ENCODE data around the gene CKAP4. TPM values are rescaled to one million over a fixed set of nuclear protein-coding genes. Genes with fewer than 3 reads are reported as not detected.

The CKAP4 gene
- total RNA-seq, 1 experiment from 2014 or later: 8.1 TPM

GRCh38 chr12:106274575-106275121, 26.8 kb upstream of the CKAP4 start:
- no peak for DNase-seq (ENCODE audit: low spot score)

GRCh38 chr12:106274012-106274411, 26.2 kb upstream of the CKAP4 start:
- DNase-seq (ENCODE audit: low spot score): no peak

- no peak for DNase-seq (ENCODE audit: low spot score)
Measured at GRCh38 chr12:106273491-106273890, 25.7 kb upstream of the CKAP4 start.

- DNase-seq (ENCODE audit: low spot score): no peak
Measured at GRCh38 chr12:106271575-106272505, 24.0 kb upstream of the CKAP4 start.

- no peak for DNase-seq (ENCODE audit: low spot score)
Measured at GRCh38 chr12:106269150-106269771, 21.4 kb upstream of the CKAP4 start.

- no peak for DNase-seq (ENCODE audit: low spot score)
Measured at GRCh38 chr12:106267535-106267934, 19.7 kb upstream of the CKAP4 start.

GRCh38 chr12:106265116-106265515, 17.3 kb upstream of the CKAP4 start:
- DNase-seq (ENCODE audit: low spot score): no peak

- DNase-seq (ENCODE audit: low spot score): no peak
Measured at GRCh38 chr12:106258935-106259334, 11.1 kb upstream of the CKAP4 start.

GRCh38 chr12:106258226-106258625, 10.4 kb upstream of the CKAP4 start:
- no peak for DNase-seq (ENCODE audit: low spot score)

GRCh38 chr12:106256524-106256923, 8.7 kb upstream of the CKAP4 start:
- DNase-seq (ENCODE audit: low spot score): no peak

GRCh38 chr12:106255952-106256351, 8.1 kb upstream of the CKAP4 start:
- DNase-seq (ENCODE audit: low spot score): no peak

GRCh38 chr12:106255493-106255892, 7.7 kb upstream of the CKAP4 start:
- DNase-seq (ENCODE audit: low spot score): no peak

- DNase-seq (ENCODE audit: low spot score): no peak
Measured at GRCh38 chr12:106254724-106255123, 6.9 kb upstream of the CKAP4 start.

GRCh38 chr12:106251631-106252455, 4.0 kb upstream of the CKAP4 start:
- DNase-seq (ENCODE audit: low spot score): no peak

- no peak for DNase-seq (ENCODE audit: low spot score)
Measured at GRCh38 chr12:106249411-106250135, 1.8 kb upstream of the CKAP4 start.

- peak; percentile 14 for DNase-seq (ENCODE audit: low spot score)
Measured at GRCh38 chr12:106248846-106249371, 1.1 kb upstream of the CKAP4 start.

- DNase-seq (ENCODE audit: low spot score): peak; percentile 19
Measured at GRCh38 chr12:106248312-106248845, 559 bp upstream of the CKAP4 start.

- DNase-seq (ENCODE audit: low spot score): peak; percentile 45
Measured at GRCh38 chr12:106246891-106247673, 738 bp downstream of the CKAP4 start.

- peak; percentile 22 for DNase-seq (ENCODE audit: low spot score)
Measured at GRCh38 chr12:106245767-106246166, 2.1 kb downstream of the CKAP4 start.

- no peak for DNase-seq (ENCODE audit: low spot score)
Measured at GRCh38 chr12:106243620-106244019, 4.2 kb downstream of the CKAP4 start.

Measured in HT-29 (cell line).